ENCODE measurements around the gene FCHO2.

GRCh38 chr5:73027816-73028215 is 72.0 kb downstream of the FCHO2 start:
- TF ChIP-seq CTCF (IDR thresholded peaks at IDR 0.05): no peak
- no peak for TF ChIP-seq POLR2A (IDR thresholded peaks at IDR 0.05)

All from body of pancreas (tissue), 4 donors.